Activated naive CD4-positive, alpha-beta T cell treated with anti-CD3 and anti-CD28 coated beads, Interleukin-2, amount 50 U/mL, for 16 hours (primary cell): ENCODE data around the gene EFNA4.

Experiments
- DNase-seq: peaks from one replicate; pipeline ENCODE4 v3.0.0-alpha.2; 2020

EFNA4 gene

GRCh38 chr1:155075535-155075934 lies 12.0 kb downstream of the EFNA4 start:
- no peak for DNase-seq

GRCh38 chr1:155076371-155076770 lies 12.8 kb downstream of the EFNA4 start:
- no peak for DNase-seq

- DNase-seq = no peak
Observed at GRCh38 chr1:155077346-155077745, 13.8 kb downstream of the EFNA4 start.

GRCh38 chr1:155077758-155078445 lies 14.4 kb downstream of the EFNA4 start:
- no peak for DNase-seq

GRCh38 chr1:155078469-155079209 lies 15.1 kb downstream of the EFNA4 start, which contains the start of gene EFNA3:
Gene EFNA3 (plus strand): TSS chr1:155078837. CDS start chr1:155078942, 105 bp downstream.
- peak; percentile 61 for DNase-seq

GRCh38 chr1:155079210-155079486 lies 15.6 kb downstream of the EFNA4 start:
- no peak for DNase-seq

GRCh38 chr1:155079487-155080311 lies 16.2 kb downstream of the EFNA4 start:
- no peak for DNase-seq

- DNase-seq = peak; percentile 45
Observed at GRCh38 chr1:155080312-155081228, 17.0 kb downstream of the EFNA4 start.

- DNase-seq = peak; percentile 49
Observed at GRCh38 chr1:155081472-155082300, 18.1 kb downstream of the EFNA4 start.

GRCh38 chr1:155082301-155083051 lies 18.9 kb downstream of the EFNA4 start:
- peak; percentile 52 for DNase-seq

- DNase-seq = no peak
Observed at GRCh38 chr1:155083052-155083541, 19.6 kb downstream of the EFNA4 start.

- DNase-seq = no peak
Observed at GRCh38 chr1:155083865-155084721, 20.6 kb downstream of the EFNA4 start.

- DNase-seq = peak; percentile 93
Observed at GRCh38 chr1:155084722-155085503, 21.4 kb downstream of the EFNA4 start.

GRCh38 chr1:155085504-155086127 lies 22.1 kb downstream of the EFNA4 start:
- peak; percentile 83 for DNase-seq

GRCh38 chr1:155086128-155086741 lies 22.7 kb downstream of the EFNA4 start:
- DNase-seq = peak; percentile 80

- DNase-seq = no peak
Observed at GRCh38 chr1:155086856-155087535, 23.5 kb downstream of the EFNA4 start.
